Thyroid gland (tissue), 4 donors: ENCODE results near the gene KRTAP5-6.

ENCODE experiments used
- POLR2A ChIP-seq, 2 donors: fragments of 450-650 bp; IDR thresholded peaks; one replicate each; pipeline ENCODE4 v1.6.1; 2017; ENCODE audit warnings: antibody characterized with exemption in 2 of 2, mild to moderate bottlenecking in 2 of 2, moderate library complexity in 1 of 2
- TF ChIP-seq, protein P1 (sequence below), 6 experiments: fragments of 200-600 bp in 3 of 6; fragments of 450-650 bp in 3 of 6; sonication (generic) in 3 of 6; IDR thresholded peaks; one replicate each; pipeline ENCODE4 v1.5.1; 2016 to 2019; ENCODE audit warnings: antibody characterized with exemption in 6 of 6, mild to moderate bottlenecking in 2 of 6, inconsistent platforms in 1 of 6, moderate library complexity in 1 of 6

DNA sequence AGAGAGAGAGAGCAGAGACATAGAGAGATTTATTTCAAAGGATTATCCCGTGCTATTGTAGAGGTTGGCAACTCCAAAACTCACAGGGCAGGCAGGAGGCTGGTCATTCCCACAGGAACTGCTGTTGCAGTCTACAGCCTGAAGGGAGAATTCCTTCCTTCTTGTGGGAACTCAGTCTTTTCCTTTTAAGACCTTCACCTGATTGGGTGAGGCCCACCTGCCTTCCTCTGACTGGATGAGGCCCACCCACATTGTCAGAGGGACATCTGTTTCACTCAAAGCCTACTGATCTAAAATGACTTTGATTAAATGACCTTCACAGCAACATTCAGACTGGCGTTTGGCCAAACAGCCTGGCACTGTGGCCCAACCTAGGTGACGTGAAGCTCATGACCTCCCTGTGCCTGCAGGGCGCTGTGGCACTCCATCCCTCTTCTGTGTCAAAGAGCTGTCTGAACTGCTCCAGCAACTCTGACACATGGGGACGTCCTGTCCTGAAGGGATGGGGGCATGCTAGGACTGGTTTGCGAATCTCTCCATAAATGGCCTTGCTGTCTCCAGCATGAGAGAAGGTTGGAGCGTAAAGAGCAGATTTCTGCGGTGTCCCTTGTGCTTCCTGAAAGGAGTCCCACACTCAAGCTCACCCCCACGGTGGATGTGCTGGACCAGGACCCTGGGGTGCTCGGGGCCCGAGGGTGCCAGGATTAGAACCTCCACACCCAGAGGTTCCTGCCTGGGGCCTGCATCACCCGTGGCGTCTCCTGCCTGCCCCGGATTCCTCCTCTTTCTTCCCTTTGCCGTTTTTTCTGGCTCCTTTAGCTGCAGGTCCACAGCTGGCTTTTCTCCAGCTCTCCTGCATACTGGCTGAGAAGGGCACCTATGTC lies 46.7 kb upstream of the KRTAP5-6 start:
- TF ChIP-seq, protein P1, sequence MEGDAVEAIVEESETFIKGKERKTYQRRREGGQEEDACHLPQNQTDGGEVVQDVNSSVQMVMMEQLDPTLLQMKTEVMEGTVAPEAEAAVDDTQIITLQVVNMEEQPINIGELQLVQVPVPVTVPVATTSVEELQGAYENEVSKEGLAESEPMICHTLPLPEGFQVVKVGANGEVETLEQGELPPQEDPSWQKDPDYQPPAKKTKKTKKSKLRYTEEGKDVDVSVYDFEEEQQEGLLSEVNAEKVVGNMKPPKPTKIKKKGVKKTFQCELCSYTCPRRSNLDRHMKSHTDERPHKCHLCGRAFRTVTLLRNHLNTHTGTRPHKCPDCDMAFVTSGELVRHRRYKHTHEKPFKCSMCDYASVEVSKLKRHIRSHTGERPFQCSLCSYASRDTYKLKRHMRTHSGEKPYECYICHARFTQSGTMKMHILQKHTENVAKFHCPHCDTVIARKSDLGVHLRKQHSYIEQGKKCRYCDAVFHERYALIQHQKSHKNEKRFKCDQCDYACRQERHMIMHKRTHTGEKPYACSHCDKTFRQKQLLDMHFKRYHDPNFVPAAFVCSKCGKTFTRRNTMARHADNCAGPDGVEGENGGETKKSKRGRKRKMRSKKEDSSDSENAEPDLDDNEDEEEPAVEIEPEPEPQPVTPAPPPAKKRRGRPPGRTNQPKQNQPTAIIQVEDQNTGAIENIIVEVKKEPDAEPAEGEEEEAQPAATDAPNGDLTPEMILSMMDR (IDR thresholded peaks at IDR 0.05): no peak
- TF ChIP-seq POLR2A (IDR thresholded peaks at IDR 0.05): no peak
